Kidney (tissue), 22 donors: ENCODE results near the gene DCHS1. TPM values are rescaled to one million over a fixed set of nuclear protein-coding genes. Genes with fewer than 3 reads are reported as not detected.
A peak's percentile ranks its signal among the peaks of the same experiment; 100 is the strongest.
"Not testable (repeated sequence)": the region's sequence is repeated elsewhere in the genome, so short reads cannot be mapped to it uniquely, and the experiment has no call there.

Experiments
- DNase-seq, 5 donors: peaks; one replicate each; pipeline ENCODE4 v3.0.0-alpha.2; 2013 to 2020
- FAIRE-seq: peaks from 2 replicates; lab custom pipeline; 2012; peaks lifted over from hg19 to GRCh38; lab: Jason Lieb, UNC
- H3K27ac ChIP-seq, 2 donors: one replicate each; pipeline ENCODE4 v1.7.0; 2013; ENCODE audit warnings: low read depth in 2 of 2, low read length in 2 of 2, inconsistent platforms in 1 of 2
- H3K27me3 ChIP-seq: one replicate; pipeline ENCODE4 v1.7.1; 2013; ENCODE audit warnings: low read length, inconsistent platforms; ENCODE audit not compliant: control insufficient read depth, insufficient read depth
- H3K36me3 ChIP-seq, 3 donors: one replicate each; pipeline versions ENCODE4 v1.7.0 to v1.7.1; 2013; ENCODE audit warnings: low read length in 3 of 3, control low read depth in 1 of 3, inconsistent platforms in 1 of 3; ENCODE audit not compliant: insufficient read depth in 3 of 3, control insufficient read depth in 2 of 3
- H3K4me1 ChIP-seq, 3 donors: one replicate each; pipeline versions ENCODE4 v1.7.0 to v1.7.1; 2013; ENCODE audit warnings: low read length in 3 of 3, inconsistent platforms in 1 of 3, low read depth in 1 of 3; ENCODE audit not compliant: control insufficient read depth in 2 of 3, insufficient read depth in 2 of 3
- H3K4me3 ChIP-seq, 3 donors: one replicate each; pipeline versions ENCODE4 v1.7.0 to v1.8.1; 2013; ENCODE audit warnings: low read length in 3 of 3, control low read depth in 1 of 3, inconsistent platforms in 1 of 3
- H3K9ac ChIP-seq, 3 donors: one replicate each; pipeline versions ENCODE4 v1.7.0 to v1.7.1; 2013; ENCODE audit warnings: low read length in 3 of 3, control low read depth in 1 of 3, inconsistent platforms in 1 of 3
- H3K9me3 ChIP-seq, 3 donors: one replicate each; pipeline versions ENCODE4 v1.7.0 to v1.7.1; 2013; ENCODE audit warnings: low read length in 3 of 3, control low read depth in 1 of 3, inconsistent platforms in 1 of 3; ENCODE audit not compliant: control insufficient read depth in 2 of 3, insufficient read depth in 1 of 3
- CTCF ChIP-seq: IDR thresholded peaks from 3 replicates; pipeline ENCODE4 v1.5.1; 2012; ENCODE audit warnings: mild to moderate bottlenecking, moderate library complexity, borderline replicate concordance; ENCODE audit not compliant: insufficient read depth; ENCODE audit errors: extremely low read depth
- intact Hi-C: fragments of 100-400 bp; cut with DNase I; formaldehyde crosslinking; loops from one replicate; pipeline ENCODE4 v1.11.1; 2022
- long read RNA-seq, 10 donors: library from polyadenylated mRNA in 1 of 10; unstranded in 1 of 10; transcript quantifications; one replicate each; pipeline ENCODE4 v2.0.0 and lab custom pipeline, GENCODE V29; 2021 to 2026
- polyA plus RNA-seq: library from polyadenylated mRNA; stranded (reverse); fragments of 350-450 nt; fragmentation: Illumina TruSeq; extraction: RNeasy Lipid Tissue Mini Kit (QIAGEN cat#74804); gene quantifications from one replicate; pipeline ENCODE4 v1.2.3, GENCODE V29; 2014; ENCODE audit warnings: low read depth, low replicate concordance; ENCODE audit not compliant: insufficient read depth
- total RNA-seq: library from RNA; stranded (reverse); fragmentation: NEBNext Ultra II Directional; extraction: Animal tissue kit (Norgen Biotek cat#: 25700); gene quantifications from one replicate; pipeline ENCODE4 v1.2.1, GENCODE V29; 2021
- donor health status: control.
- donor health status: control.
- donor health status: control.
- donor health status: control.
- donor health status: control.
- donor health status: DM: yes; HTN: yes; CAD: no.
- donor health status: Normal renal cell carcinoma (clear cell type).

Gene DCHS1
- total RNA-seq (17.0 TPM), polyA plus RNA-seq (2.4 TPM)
- long read RNA-seq, donor 1, partial matches to known transcripts = 8 of 8 reads
- long read RNA-seq, donor 1, other reads (novel, unspliced or antisense) = 0 of 8 reads
- long read RNA-seq, donor 2, partial matches to known transcripts = 19 of 19 reads
- long read RNA-seq, donor 2, other reads (novel, unspliced or antisense) = 0 of 19 reads
- long read RNA-seq, donor 3 = 0 reads
- long read RNA-seq, donor 4, full-length matches to known transcripts = 1 of 8 reads
- long read RNA-seq, donor 4, partial matches to known transcripts = 7 of 8 reads
- long read RNA-seq, donor 4, other reads (novel, unspliced or antisense) = 0 of 8 reads
- long read RNA-seq, donor 5 = 0 reads
- long read RNA-seq, donor 6 = 0 reads
- long read RNA-seq, donor 7, partial matches to known transcripts = 2 of 10 reads
- long read RNA-seq, donor 7, other reads (novel, unspliced or antisense) = 8 of 10 reads
- long read RNA-seq, donor 8 = 0 reads
- long read RNA-seq, donor 9 = 0 reads
- long read RNA-seq, donor 10 = 0 reads

- Histone ChIP-seq H3K27ac (peak within 1 kb of the TSS in 1 of 2 donors; percentile 43), H3K36me3 (no peaks in the 10 kb centered on the region), H3K9ac (peak within 1 kb of the TSS in 2 of 3 donors; percentile 50 to 95), H3K27me3 (no peaks in the 10 kb centered on the region), H3K4me1 (peaks cover 0 to 3% (median 0%) of the 10 kb centered on the region in 3 donors), H3K4me3 (peak within 1 kb of the TSS; percentile 35 to 95 (median 55)), H3K9me3 (no peaks in the 10 kb centered on the region)
- no peak for TF ChIP-seq CTCF
- intact Hi-C loops = no loop called here
- peak; percentile 58 to 79 (median 67) for DNase-seq
- FAIRE-seq = no peak
Observed at GRCh38 chr11:6655790-6656583, at the start of gene DCHS1. TSS of gene DCHS1 (minus strand) at chr11:6655809. CDS start at chr11:6641613, 14,196 bp downstream.

- Histone ChIP-seq H3K27ac (no peak overlapping the region), H3K4me1 (no peaks in the 10 kb centered on the region), H3K27me3 (no peaks in the 10 kb centered on the region), H3K9me3 (no peaks in the 10 kb centered on the region), H3K4me3 (no peak overlapping the region), H3K36me3 (no peaks in the 10 kb centered on the region), H3K9ac (no peak overlapping the region)
- TF ChIP-seq CTCF = peak; percentile 59
- intact Hi-C loops = no loop called here
- DNase-seq (peak in 3 of 5 donors; percentile 43 to 68 (median 63)), FAIRE-seq (no peak)
Observed at GRCh38 chr11:6703247-6704063, 47.8 kb upstream of the DCHS1 start.

GRCh38 chr11:6701955-6702354 lies 46.3 kb upstream of the DCHS1 start:
- H3K27ac ChIP-seq, H3K4me3 ChIP-seq, FAIRE-seq: not testable (repeated sequence)

More at GRCh38 chr11:6701955-6702354, 46.3 kb upstream of the DCHS1 start:
- intact Hi-C loops, H3K36me3 ChIP-seq, DNase-seq, H3K9me3 ChIP-seq, H3K9ac ChIP-seq, H3K27me3 ChIP-seq, H3K4me1 ChIP-seq: not testable (repeated sequence)
